Measurements from ENCODE around the gene SPTA1. TPM values are rescaled to one million over a fixed set of nuclear protein-coding genes. Genes with fewer than 3 reads are reported as not detected.

Gene SPTA1
- total and polyA plus RNA-seq, 8 donors, result 0.03 to 0.13 (median 0.09) TPM; not detected in 5

DNA sequence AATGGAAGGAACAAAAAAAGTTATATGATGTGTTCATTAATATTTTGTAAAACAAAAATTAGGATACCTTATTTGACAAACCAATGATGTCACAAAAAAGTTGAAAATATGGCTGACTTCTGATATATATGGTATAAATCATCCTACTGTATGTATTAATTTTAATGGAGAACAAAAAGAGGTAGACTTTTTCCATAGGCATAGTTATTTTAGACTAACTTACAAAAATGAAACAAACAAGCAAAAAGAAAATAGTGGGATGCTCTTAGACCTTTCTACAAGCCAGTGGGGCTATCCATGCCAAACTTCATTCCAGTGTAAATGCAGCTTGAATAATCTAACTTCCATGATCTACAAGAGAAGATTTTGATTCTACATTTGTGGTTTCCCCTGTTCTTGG, 522 bp upstream of the SPTA1 start:
- DNase-seq (no peak), FAIRE-seq (no peak), ATAC-seq (no peak)
- no peaks in the 10 kb centered on the region for H3K27me3 ChIP-seq
- TF ChIP-seq, protein P1, sequence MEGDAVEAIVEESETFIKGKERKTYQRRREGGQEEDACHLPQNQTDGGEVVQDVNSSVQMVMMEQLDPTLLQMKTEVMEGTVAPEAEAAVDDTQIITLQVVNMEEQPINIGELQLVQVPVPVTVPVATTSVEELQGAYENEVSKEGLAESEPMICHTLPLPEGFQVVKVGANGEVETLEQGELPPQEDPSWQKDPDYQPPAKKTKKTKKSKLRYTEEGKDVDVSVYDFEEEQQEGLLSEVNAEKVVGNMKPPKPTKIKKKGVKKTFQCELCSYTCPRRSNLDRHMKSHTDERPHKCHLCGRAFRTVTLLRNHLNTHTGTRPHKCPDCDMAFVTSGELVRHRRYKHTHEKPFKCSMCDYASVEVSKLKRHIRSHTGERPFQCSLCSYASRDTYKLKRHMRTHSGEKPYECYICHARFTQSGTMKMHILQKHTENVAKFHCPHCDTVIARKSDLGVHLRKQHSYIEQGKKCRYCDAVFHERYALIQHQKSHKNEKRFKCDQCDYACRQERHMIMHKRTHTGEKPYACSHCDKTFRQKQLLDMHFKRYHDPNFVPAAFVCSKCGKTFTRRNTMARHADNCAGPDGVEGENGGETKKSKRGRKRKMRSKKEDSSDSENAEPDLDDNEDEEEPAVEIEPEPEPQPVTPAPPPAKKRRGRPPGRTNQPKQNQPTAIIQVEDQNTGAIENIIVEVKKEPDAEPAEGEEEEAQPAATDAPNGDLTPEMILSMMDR (IDR thresholded peaks at IDR 0.05), result no peak
- intact Hi-C loops (cut with DNase I), result no loop called here
- no peaks in the 10 kb centered on the region for H3K4me1 ChIP-seq
- H3K4me3 ChIP-seq, result no peak overlapping the region
- H3K9me3 ChIP-seq, result no peaks in the 10 kb centered on the region
- H3K36me3 ChIP-seq, result no peaks in the 10 kb centered on the region
- no peak overlapping the region for H3K27ac ChIP-seq

DNA sequence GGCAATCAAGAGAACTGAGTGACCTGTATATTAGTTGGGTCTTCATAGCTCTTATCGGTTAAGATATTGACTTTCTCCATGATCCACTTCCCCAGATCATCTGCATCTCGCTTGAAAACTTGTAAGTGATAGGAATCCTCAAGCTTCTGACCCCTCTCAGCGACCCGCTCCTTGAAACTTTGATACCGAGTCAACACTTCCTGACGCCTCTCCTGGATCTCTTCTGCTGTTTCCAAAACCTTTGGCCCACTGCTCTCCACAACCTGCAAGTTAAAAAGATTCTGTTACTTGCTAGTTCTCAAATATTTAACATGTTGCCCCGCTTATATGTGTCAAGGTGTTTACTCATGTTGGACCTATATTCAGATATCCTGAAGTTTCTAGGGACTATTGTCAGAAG, 1.4 kb downstream of the SPTA1 start:
- WGBS, 2 donors, result 41 to 45% methylated on average over 7 of the region's 7 CpGs
- Histone ChIP-seq H3K4me1 (no peaks in the 10 kb centered on the region), H3K27me3 (no peaks in the 10 kb centered on the region), H3K4me3 (no peak overlapping the region), H3K27ac (no peak overlapping the region), H3K9me3 (no peaks in the 10 kb centered on the region), H3K36me3 (no peaks in the 10 kb centered on the region)
- intact Hi-C loops (cut with DNase I), result no loop called here
- DNase-seq (no peak), ATAC-seq (no peak), FAIRE-seq (no peak)
- TF ChIP-seq, protein P1 (IDR thresholded peaks at IDR 0.05), result no peak

DNA sequence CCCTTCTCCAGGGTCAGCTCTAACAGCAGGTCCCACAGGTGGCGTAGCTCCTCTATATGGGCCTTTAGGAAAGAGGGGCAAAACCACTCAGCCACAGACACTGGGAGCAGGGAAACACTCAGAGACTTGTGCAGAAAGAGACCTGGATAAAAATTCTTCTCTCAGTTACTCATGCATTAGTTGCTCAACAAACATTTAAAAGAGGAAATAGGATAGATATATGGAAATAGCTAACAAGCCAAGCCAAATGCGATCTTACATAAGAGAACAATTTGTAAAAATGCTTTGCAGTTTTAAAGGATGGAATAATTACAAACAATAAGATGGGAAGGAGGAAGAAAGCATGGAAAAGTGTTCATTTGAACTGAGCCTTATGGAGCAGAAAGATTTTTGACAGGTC, 4.9 kb downstream of the SPTA1 start:
- H3K27ac ChIP-seq, result no peak overlapping the region
- WGBS, 2 donors, result 68 to 72% methylated on average over 2 of the region's 2 CpGs
- no peaks in the 10 kb centered on the region for H3K36me3 ChIP-seq
- TF ChIP-seq, protein P1 (IDR thresholded peaks at IDR 0.05), result no peak
- no peak for DNase-seq
- intact Hi-C loops (cut with DNase I), result no loop called here
- H3K4me1 ChIP-seq, result no peaks in the 10 kb centered on the region
- H3K27me3 ChIP-seq, result no peaks in the 10 kb centered on the region
- no peak for ATAC-seq
- no peaks in the 10 kb centered on the region for H3K9me3 ChIP-seq
- FAIRE-seq, result no peak
- no peak overlapping the region for H3K4me3 ChIP-seq

DNA sequence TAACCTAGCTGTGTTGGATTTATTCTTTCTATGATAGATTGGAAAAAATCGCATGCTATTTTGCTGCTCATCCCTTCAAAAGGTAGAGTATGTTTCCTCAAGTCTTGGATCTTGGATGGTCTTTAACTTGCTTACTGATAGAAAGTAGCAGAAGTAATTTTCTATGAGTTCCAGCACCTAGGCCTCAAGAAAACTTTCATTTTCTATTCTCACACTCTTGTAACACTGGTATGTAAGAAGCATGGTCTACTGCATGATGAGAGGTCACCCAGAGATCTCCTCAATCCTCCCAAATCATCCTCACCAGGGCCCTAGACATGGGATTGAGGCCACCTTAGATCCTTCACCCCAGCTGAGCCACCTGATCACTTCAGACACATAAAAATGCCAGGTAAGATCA, 7.2 kb downstream of the SPTA1 start:
- 62 to 71% methylated on average over 1 of the region's 1 CpG for WGBS, 2 donors
- FAIRE-seq (no peak), DNase-seq (no peak), ATAC-seq (no peak)
- H3K27ac ChIP-seq, result no peak overlapping the region
- H3K36me3 ChIP-seq, result no peaks in the 10 kb centered on the region
- no peak overlapping the region for H3K4me3 ChIP-seq
- intact Hi-C loops (cut with DNase I), result no loop called here
- TF ChIP-seq, protein P1 (IDR thresholded peaks at IDR 0.05), result no peak
- H3K9me3 ChIP-seq, result no peaks in the 10 kb centered on the region
- no peaks in the 10 kb centered on the region for H3K27me3 ChIP-seq
- no peaks in the 10 kb centered on the region for H3K4me1 ChIP-seq

DNA sequence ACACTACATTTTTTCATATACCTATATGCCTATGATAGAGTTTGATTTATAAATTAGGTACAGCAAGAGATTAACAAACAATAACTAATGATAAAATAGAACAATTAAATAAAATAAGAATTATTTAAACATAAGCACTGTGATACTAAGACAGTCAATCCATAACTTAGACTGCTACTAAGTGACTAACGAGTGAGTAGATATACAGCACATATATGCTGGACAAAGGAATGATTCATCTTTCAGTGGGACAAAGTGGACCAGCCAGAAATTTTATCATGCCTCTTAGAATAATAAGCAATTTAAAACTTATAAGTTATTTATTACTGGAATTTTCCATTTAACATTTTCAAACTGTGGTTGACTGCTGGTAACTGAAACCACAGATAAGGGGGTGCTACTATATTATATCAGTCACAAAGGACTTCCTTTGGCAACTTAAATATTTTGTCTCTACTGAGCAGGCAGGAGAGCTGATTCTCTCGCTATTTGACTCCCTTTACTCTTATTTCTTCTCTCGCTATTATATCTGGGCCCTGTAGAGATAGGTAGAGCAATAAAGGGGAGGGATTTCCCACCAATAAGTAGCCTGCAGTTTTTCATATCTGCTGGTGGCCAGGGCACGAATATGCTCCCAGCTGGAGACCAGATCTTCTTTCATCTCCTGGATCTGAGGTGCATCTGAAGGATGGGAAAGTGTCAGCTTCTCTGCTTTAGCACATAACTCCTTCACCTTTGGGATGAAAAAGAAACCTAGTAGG, 10.8 kb downstream of the SPTA1 start:
- DNase-seq (no peak), ATAC-seq (no peak), FAIRE-seq (no peak)
- Histone ChIP-seq H3K9me3 (no peaks in the 10 kb centered on the region), H3K27ac (no peak overlapping the region), H3K4me3 (no peak overlapping the region), H3K36me3 (no peaks in the 10 kb centered on the region), H3K4me1 (no peaks in the 10 kb centered on the region), H3K27me3 (no peaks in the 10 kb centered on the region)
- WGBS, 2 donors, result 29 to 39% methylated on average over 4 of the region's 4 CpGs
- intact Hi-C loops (cut with DNase I), result no loop called here
- TF ChIP-seq, protein P1 (IDR thresholded peaks at IDR 0.05), result no peak
